Epidermal melanocyte (primary cell): ENCODE measurements around the gene CRYBB1.
A peak's percentile ranks its signal among the peaks of the same experiment; 100 is the strongest.
"Not testable (repeated sequence)": the region's sequence is repeated elsewhere in the genome, so short reads cannot be mapped to it uniquely, and the experiment has no call there.

Experiments
- DNase-seq: peaks from one replicate; pipeline ENCODE4 v3.0.0; 2011; ENCODE audit warnings: low spot score; ENCODE audit not compliant: insufficient read length

CRYBB1 gene

GRCh38 chr22:26636296-26636695 lies 18.5 kb upstream of the CRYBB1 start:
- DNase-seq, result no peak

GRCh38 chr22:26635117-26635516 lies 17.3 kb upstream of the CRYBB1 start:
- no peak for DNase-seq

DNA sequence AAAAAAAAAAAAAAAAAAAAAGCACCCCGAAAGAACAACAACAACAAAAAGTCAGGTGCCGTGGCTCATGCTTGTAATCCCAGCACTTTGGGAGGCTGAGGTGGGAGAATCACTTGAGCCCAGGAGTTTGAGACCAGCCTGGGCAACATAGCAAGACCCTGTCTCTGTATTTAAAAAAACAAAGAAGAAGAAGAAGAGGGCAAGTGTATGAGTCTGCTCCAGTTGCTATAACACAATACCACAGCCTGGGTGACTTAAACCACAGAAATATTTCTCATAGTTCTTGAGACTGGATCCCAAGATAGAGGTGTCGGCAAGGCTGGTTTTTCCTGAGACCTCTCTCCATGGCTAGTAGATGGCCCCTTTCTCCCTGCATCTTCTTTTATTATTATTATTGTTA lies 16.4 kb upstream of the CRYBB1 start:
- no peak for DNase-seq

DNA sequence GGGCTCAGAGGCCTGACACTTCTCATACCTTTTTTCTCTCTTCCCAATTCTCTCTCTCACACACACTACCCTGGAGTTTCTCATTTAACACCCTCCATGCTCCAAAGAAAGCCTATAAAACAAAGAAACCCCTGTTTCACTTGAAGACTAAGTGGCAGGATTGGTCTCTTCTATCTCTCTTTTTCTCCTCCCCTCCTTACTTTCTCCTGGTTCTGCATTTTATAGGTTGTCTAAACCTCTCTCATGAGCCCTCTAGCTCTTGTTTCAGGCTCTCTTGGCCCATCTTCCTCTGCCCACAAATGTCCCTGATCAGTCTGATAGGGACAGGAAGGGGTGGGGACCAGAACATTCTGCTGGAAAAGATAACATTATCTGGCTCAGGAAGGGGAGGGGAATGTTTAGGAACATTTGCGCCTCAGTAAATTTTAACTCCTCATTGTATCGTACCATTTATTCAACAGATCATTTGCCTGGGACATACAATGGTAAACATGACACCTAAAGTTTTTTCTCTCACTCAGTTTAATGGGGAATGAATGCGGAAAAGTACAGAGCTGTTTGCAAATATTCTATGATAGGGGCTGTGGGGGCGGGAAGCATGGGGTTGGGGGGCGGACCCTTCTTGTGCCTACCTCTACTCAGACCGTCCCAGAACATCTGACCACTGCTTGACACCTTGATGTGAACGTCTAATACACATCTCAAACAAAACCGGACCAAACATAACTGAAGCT lies 14.8 kb upstream of the CRYBB1 start:
- DNase-seq, result no peak

GRCh38 chr22:26631282-26631681 lies 13.5 kb upstream of the CRYBB1 start:
- no peak for DNase-seq

- no peak for DNase-seq
Observed at GRCh38 chr22:26629988-26630761, 12.3 kb upstream of the CRYBB1 start.

- DNase-seq, result no peak
Observed at GRCh38 chr22:26624803-26625202, 7.0 kb upstream of the CRYBB1 start.

DNA sequence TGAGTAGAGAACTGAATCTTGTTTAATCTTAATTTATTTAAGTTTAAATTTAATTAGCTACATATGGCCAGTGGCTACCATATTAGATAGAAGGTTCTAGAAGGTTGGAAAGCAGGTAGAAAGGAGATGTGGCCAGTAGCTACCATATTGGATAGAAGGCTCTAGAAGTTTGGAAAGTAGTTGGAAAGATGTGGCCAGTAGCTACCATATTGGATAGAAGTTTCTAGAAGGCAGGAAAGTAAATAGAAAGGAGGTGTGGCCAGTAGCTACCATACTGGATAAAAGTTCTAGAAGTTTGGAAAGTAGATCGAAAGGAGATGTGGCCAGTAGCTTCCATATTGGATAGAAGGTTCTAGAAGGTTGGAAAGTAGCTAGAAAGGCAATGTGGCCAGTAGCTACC lies 6.2 kb upstream of the CRYBB1 start:
- DNase-seq, result no peak

DNA sequence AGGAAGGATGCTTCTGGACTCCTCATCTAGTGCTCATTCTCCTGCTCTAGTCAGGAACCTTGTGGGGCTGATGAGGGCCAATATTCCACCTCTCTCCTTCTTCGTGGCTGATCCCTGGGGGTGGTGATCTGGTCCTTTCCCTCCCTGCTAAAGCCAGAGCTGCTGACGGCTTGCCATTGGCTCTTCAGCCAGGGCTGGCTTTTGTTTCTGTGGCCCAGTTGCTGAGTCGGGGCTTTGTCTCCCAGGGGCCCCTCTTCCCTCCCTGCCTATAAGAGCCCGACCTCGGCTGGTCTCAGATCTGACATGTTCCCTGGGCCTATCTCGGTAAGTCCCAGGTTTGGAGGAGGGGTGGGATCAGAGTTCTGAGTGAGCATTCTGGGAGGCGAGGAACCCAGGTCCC lies 3.8 kb upstream of the CRYBB1 start, which contains the start of gene CRYBA4:
Gene CRYBA4 (plus strand): TSS at position 301 of the 400 bp plus-strand sequence. CDS start 634 bp downstream, outside the sequence.
- no peak for DNase-seq

DNA sequence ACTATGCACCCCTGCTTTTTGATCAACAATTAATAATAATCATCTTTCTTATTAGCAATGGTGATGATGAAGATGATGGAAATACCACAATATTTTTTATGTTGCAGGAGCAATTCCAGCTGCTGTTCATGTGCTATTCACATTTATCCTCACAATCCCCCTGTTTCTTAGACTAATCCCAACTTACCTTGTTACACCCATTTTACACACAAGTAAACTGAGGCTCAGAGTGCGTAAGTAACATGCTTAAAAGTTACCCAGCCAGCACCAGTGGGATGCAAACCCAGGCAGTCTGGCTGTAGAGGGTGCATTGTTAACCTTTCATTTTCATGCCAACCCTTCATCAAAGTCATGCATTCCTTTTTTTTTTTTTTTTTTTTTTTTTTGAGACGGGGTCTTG lies 2.4 kb upstream of the CRYBB1 start:
- DNase-seq, result no peak

- no peak for DNase-seq
Observed at GRCh38 chr22:26619510-26619909, 1.7 kb upstream of the CRYBB1 start.

DNA sequence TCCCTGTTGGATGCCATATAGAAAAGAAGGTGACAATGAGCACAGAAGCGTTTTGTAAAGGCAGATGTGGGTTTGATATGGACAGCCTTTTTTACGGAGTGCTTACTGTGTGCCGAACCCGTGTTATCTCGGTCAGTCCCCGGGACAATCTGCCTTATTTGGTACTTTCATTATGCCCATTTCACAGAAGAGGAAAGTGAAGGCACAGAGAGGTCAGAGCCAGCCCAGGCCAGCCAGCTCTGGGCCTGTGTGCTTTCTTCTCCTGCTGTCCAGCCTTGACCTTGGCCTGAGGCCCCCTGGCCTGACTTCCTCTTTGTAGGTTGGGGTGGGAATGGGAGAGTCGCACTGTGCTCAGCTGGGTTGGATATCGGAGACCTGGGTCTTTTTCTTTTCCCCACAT lies 628 bp upstream of the CRYBB1 start:
- DNase-seq, result no peak

GRCh38 chr22:26616650-26617049 lies 1.2 kb downstream of the CRYBB1 start:
- no peak for DNase-seq

DNA sequence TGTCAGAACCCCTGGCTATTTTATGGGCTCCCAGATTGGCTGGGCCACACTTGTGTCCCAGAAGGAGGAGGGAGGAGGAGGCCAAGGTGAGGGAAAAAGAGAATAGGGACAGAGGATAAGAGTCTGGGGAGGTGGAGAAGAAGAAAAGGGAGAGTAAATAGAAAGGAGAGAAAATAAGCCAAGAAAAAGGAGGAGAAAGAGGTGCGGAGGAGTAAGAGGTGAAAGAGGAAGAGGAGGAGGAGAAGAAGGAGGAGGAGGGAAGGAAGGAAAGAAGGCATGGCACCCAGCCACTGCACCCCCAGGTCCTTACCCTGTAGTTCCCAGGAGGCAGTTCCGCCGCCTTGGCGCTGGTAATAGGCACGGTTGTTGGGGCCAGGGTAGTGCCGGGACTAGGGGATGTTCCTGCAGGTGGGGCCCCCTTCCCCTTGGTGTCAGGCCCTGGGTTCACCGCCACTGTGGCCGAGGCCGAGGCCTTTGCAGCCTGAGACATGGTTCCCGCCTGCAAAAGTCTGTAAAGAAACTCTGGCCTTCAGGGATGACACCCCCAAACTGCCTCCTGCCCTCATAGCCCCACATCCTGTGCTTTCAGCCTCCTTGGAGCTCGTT lies 1.9 kb downstream of the CRYBB1 start:
- no peak for DNase-seq

GRCh38 chr22:26615149-26615548 lies 2.7 kb downstream of the CRYBB1 start:
- DNase-seq, result no peak

DNA sequence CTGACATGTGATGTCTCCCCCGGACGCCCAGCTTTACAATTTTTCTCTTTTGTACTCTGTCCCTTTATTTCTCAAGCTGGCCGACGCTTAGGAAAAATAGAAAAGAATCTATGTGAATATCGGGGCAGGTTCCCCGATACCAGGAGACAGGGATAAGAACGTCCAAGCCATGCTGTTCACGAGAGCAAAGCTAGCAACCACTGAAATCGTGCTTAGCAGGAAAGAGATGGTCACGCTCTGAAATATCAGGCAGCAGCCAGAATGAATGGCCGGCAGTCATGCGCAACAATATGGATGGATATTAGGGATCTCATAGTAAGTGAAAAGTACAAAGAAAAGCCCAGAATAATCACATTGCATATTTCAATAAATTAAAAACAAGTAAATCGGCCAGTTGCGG lies 3.5 kb downstream of the CRYBB1 start:
- DNase-seq, result no peak

DNA sequence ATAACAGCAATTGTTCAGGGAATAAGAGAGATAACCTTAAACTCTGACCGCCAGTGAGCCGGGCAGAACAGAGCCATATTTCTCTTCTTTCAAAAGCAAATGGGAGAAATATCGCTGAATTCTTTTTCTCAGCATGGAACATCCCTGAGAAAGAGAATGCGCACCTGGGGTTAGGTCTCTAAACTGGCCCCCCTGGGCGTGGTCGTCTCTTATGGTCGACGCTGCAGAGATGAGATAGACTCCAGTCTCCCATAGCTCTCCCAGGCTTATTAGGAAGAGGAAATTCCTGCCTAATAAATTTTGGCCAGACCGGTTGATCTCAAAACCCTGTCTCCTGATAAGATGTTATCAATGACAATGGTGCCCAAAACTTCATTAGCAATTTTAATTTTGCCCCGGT lies 4.1 kb downstream of the CRYBB1 start:
- not testable (repeated sequence) for DNase-seq

DNA sequence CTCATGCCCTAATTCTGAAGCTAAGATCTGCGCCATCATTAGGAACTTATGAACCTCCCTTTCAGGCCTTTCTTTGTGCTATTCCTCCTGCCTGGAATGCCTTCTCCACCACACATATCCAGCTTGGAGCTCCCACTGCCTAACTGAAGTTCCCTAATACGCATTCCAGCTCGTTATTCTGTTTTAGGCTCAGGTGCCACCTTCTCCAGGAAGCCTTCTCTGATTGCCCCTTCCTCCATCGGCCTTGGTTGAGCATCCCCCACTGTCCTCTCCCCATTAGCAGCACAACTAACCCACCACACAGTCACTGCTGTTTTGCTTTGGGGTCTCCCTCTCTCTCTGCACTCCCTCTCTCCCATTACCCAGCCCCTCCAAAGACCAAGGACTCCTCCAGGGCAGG lies 5.2 kb downstream of the CRYBB1 start:
- DNase-seq, result no peak

- no peak for DNase-seq
Observed at GRCh38 chr22:26610996-26611395, 6.8 kb downstream of the CRYBB1 start.

- DNase-seq, result peak; percentile 58
Observed at GRCh38 chr22:26610072-26610958, 7.5 kb downstream of the CRYBB1 start.

GRCh38 chr22:26609287-26609686 lies 8.5 kb downstream of the CRYBB1 start:
- no peak for DNase-seq
